IgD-negative memory B cell (primary cell): ENCODE results near the gene NR1H2. TPM values are rescaled to one million over a fixed set of nuclear protein-coding genes. Genes with fewer than 3 reads are reported as not detected.

Experiments
- H3K27ac Mint-ChIP-seq, 3 donors: one replicate each; pipeline ENCODE4 v1.8.0; 2020 to 2022; ENCODE audit warnings: mild to moderate bottlenecking in 3 of 3, mixed read lengths in 3 of 3, moderate library complexity in 1 of 3
- H3K27me3 Mint-ChIP-seq: one replicate; pipeline ENCODE4 v1.8.0; 2021; ENCODE audit warnings: mixed read lengths
- H3K36me3 Mint-ChIP-seq: one replicate; pipeline ENCODE4 v1.8.0; 2020; ENCODE audit warnings: mild to moderate bottlenecking, mixed read lengths
- H3K4me1 Mint-ChIP-seq, 3 donors: one replicate each; pipeline ENCODE4 v1.8.0; 2020 to 2022; ENCODE audit warnings: mixed read lengths in 3 of 3, mild to moderate bottlenecking in 1 of 3
- H3K4me3 Mint-ChIP-seq, 4 donors: one replicate each; pipeline ENCODE4 v1.8.0; 2020 to 2022; ENCODE audit warnings: mild to moderate bottlenecking in 4 of 4, mixed read lengths in 4 of 4, moderate library complexity in 3 of 4
- H3K9me3 Mint-ChIP-seq, 3 donors: one replicate each; pipeline ENCODE4 v1.8.0; 2020 to 2021; ENCODE audit warnings: mixed read lengths in 3 of 3, mild to moderate bottlenecking in 1 of 3
- polyA plus RNA-seq: library from polyadenylated mRNA; unstranded; fragments of 300-500 nt; fragmentation: Illumina TruSeq; gene quantifications from one replicate; pipeline ENCODE4 v1.2.3, GENCODE V29; 2021

Gene NR1H2
- polyA plus RNA-seq, 1 donor from 2014 or later = 130 TPM

DNA sequence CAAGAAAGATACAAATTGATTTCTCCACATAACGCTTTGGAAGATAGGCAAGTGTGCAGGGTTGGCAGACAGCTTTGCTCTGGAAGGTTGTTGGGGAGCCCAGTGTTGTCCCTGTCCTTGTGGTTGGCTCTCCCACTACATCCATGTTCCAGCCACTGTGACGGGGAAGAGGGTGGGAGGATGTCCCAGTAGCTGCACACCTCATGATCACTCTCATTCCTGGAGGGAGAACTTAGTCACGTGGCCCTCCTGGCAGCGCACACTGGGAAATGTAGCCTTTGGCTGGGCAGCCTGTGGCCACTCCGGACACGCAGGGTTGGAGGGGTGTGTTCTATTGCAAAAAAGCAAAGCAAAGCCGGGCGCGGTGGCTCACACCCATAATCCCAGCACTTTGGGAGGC, 17.8 kb downstream of the NR1H2 start:
- H3K4me1 Mint-ChIP-seq = peaks cover 0 to 4% (median 4%) of the 10 kb centered on the region in 3 donors
- H3K4me3 Mint-ChIP-seq = no peak overlapping the region
- H3K36me3 Mint-ChIP-seq = peaks cover 8% of the 10 kb centered on the region
- peak overlapping the region in 1 of 3 donors; percentile 47 for H3K27ac Mint-ChIP-seq
- H3K27me3 Mint-ChIP-seq = no peaks in the 10 kb centered on the region
- H3K9me3 Mint-ChIP-seq = no peaks in the 10 kb centered on the region

DNA sequence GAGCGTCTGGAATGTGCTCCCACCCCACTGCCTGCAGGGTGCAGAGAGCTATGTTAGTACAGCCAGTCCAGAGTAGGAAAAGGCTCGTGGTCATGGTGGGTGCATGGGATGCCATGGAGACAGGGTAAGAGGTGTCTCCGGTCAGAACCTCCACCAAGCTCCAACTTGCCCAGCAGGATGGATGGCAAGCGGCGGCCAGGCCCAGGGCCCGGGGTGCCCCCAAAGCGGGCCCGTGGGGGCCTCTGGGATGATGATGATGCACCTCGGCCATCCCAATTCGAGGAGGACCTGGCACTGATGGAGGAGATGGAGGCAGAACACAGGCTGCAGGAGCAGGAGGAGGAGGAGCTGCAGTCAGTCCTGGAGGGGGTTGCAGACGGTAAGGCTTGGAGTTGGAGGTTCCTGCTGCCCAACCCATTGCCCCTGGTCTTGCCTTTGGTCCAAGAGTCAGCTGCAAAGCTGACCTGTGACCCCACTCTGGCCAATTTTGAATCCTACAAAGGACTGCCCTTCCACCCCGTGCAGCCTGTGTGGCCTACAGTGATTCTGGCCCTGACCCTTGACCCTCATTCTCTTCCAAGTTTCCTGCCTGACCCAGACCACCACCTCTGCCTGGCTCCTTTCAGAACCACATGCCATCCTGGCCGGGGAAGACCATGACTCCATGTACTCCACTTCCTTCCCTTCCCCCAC, 22.6 kb downstream of the NR1H2 start:
- no peaks in the 10 kb centered on the region for H3K9me3 Mint-ChIP-seq
- H3K36me3 Mint-ChIP-seq = peaks cover 5% of the 10 kb centered on the region
- no peak overlapping the region for H3K27ac Mint-ChIP-seq
- H3K4me3 Mint-ChIP-seq = no peak overlapping the region
- no peaks in the 10 kb centered on the region for H3K27me3 Mint-ChIP-seq
- peaks cover 0 to 5% (median 4%) of the 10 kb centered on the region in 3 donors for H3K4me1 Mint-ChIP-seq

DNA sequence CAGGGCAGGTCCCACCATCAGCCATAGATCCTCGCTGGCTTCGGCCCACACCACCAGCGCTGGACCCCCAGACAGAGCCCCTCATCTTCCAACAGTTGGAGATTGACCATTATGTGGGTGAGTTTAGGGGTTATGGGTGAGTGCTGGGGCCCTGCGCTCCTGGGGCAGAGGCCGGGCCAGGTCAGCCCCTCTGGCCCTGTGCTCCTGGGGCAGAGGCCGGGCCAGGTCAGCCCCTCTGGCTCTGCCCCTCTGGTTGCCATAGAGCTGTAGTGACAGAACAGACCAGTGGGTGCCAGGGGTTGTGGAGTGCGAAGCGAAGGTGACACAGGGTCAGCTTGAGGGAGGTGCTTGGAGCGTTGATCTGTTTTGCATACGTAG, 23.1 kb downstream of the NR1H2 start:
- no peaks in the 10 kb centered on the region for H3K9me3 Mint-ChIP-seq
- H3K4me3 Mint-ChIP-seq = no peak overlapping the region
- no peaks in the 10 kb centered on the region for H3K27me3 Mint-ChIP-seq
- H3K36me3 Mint-ChIP-seq = peaks cover 3% of the 10 kb centered on the region
- H3K4me1 Mint-ChIP-seq = peaks cover 0 to 5% (median 4%) of the 10 kb centered on the region in 3 donors
- H3K27ac Mint-ChIP-seq = peak overlapping the region in 1 of 3 donors; percentile 28

DNA sequence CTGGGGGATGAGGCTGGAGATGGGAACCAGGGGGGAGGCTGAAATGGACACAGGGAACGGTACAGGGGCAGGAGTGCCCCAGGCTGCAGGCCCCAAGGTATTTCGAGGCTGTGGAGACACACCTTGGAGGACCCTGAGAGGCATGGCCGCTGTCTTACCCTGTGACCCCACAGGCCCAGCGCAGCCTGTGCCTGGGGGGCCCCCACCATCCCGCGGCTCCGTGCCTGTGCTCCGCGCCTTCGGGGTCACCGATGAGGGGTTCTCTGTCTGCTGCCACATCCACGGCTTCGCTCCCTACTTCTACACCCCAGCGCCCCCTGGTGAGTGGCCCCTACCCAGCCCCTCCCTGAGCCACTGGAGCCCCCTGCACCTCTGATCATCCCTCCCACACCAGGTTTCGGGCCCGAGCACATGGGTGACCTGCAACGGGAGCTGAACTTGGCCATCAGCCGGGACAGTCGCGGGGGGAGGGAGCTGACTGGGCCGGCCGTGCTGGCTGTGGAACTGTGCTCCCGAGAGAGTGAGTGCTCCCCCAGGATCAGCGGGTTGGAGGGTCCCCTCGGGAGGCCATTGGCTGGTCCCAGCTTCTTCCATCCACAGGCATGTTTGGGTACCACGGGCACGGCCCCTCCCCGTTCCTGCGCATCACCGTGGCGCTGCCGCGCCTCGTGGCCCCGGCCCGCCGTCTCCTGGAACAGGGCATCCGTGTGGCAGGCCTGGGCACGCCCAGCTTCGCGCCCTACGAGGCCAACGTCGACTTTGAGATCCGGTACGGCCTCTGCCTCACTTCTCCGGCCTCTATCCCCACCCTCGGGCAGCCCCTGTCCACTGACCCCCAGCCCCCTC, 25.6 kb downstream of the NR1H2 start:
- Mint-ChIP-seq H3K4me1 (peaks cover 0 to 3% (median 3%) of the 10 kb centered on the region in 3 donors), H3K9me3 (no peaks in the 10 kb centered on the region), H3K4me3 (no peak overlapping the region), H3K36me3 (peaks cover 5% of the 10 kb centered on the region), H3K27ac (no peak overlapping the region), H3K27me3 (no peaks in the 10 kb centered on the region)

DNA sequence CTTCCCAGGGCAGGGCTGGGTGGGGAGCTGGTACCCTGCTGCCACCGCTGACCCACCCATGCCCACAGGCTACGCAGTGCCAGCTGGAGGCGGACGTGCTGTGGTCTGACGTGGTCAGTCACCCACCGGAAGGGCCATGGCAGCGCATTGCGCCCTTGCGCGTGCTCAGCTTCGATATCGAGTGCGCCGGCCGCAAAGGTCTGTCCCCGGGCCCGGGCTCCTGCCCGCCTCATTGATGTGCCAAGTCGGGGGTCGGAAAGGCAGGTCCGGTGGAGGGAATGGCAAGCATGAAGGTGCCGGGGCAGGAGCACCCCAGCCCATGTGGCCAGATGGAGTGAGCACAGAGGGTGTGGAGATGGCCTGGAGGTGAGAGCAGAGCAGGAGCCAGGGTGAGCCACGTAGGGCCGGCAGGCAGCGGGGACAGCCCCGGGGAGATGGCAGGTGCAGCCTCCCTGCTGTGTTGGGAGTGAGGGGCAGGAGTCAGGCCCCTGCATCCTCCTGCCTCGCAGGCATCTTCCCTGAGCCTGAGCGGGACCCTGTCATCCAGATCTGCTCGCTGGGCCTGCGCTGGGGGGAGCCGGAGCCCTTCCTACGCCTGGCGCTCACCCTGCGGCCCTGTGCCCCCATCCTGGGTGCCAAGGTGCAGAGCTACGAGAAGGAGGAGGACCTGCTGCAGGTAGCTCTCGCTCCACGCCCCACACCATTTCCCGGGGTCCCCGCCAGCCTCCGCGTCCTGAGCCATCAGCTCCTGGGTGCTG, 26.5 kb downstream of the NR1H2 start:
- no peak overlapping the region for H3K4me3 Mint-ChIP-seq
- H3K4me1 Mint-ChIP-seq = peaks cover 0 to 3% (median 1%) of the 10 kb centered on the region in 3 donors
- no peaks in the 10 kb centered on the region for H3K27me3 Mint-ChIP-seq
- no peak overlapping the region for H3K27ac Mint-ChIP-seq
- H3K36me3 Mint-ChIP-seq = peaks cover 5% of the 10 kb centered on the region
- H3K9me3 Mint-ChIP-seq = no peaks in the 10 kb centered on the region

DNA sequence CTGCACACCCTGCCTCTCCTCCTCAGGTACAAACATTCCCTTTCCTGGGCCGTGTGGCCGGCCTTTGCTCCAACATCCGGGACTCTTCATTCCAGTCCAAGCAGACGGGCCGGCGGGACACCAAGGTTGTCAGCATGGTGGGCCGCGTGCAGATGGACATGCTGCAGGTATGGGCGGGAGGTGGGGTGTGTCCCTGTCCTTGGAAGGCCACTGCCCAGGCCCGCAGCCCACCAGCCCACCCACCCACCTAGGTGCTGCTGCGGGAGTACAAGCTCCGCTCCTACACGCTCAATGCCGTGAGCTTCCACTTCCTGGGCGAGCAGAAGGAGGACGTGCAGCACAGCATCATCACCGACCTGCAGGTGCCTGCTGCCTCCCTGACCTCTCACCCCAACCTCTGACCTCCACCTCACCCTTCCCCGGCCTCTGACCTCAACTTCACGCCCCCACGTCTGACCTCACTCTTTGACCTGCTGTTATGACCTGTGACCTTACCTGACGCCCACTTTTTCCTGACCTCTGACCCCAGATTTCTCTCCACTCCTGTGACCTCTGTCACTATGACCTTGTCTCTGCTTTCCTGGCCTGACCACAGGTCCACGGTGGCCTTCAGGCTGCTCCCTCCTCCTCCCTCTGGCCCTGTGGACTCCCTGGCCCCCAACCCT, 30.0 kb downstream of the NR1H2 start:
- H3K4me1 Mint-ChIP-seq = peaks cover 0 to 2% (median 0%) of the 10 kb centered on the region in 3 donors
- no peak overlapping the region for H3K4me3 Mint-ChIP-seq
- H3K9me3 Mint-ChIP-seq = no peaks in the 10 kb centered on the region
- peaks cover 7% of the 10 kb centered on the region for H3K36me3 Mint-ChIP-seq
- no peak overlapping the region for H3K27ac Mint-ChIP-seq
- H3K27me3 Mint-ChIP-seq = no peaks in the 10 kb centered on the region

DNA sequence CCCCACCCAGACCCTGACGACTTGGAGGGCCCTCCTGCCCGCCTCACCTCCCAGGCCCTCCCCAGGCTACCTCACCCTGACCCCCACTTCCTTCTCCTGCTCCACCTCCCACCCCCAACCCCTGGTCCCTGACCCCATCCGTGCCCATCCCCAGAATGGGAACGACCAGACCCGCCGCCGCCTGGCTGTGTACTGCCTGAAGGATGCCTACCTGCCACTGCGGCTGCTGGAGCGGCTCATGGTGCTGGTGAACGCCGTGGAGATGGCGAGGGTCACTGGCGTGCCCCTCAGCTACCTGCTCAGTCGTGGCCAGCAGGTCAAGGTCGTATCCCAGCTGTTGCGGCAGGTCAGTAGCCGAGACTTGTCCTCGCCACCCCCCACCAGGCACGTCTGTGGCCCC, 30.6 kb downstream of the NR1H2 start:
- no peak overlapping the region for H3K4me3 Mint-ChIP-seq
- H3K27ac Mint-ChIP-seq = no peak overlapping the region

DNA sequence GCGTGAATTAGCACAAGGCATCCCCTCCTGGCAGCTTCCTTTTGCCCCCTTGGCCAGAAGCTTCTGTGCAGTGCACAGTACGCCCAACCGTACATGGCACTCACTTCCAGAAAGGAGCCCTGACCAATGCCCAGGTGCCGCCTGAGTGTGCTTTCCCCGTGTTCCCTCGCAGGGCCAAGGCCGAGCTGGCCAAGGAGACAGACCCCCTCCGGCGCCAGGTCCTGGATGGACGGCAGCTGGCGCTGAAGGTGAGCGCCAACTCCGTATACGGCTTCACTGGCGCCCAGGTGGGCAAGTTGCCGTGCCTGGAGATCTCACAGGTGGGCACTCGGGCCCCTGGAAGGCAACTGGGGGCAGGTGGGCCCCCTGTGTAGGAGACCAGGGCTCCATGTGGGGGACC, 33.1 kb downstream of the NR1H2 start:
- peaks cover 4% of the 10 kb centered on the region for H3K36me3 Mint-ChIP-seq
- no peaks in the 10 kb centered on the region for H3K27me3 Mint-ChIP-seq
- H3K9me3 Mint-ChIP-seq = no peaks in the 10 kb centered on the region
- H3K4me1 Mint-ChIP-seq = peaks cover under 1 to 2% (median 1%) of the 10 kb centered on the region in 3 donors
- peak overlapping the region in 1 of 3 donors; percentile 70 for H3K27ac Mint-ChIP-seq
- H3K4me3 Mint-ChIP-seq = no peak overlapping the region

More for the DNA sequence above, 30.6 kb downstream of the NR1H2 start:
- peaks cover 7% of the 10 kb centered on the region for H3K36me3 Mint-ChIP-seq
- no peaks in the 10 kb centered on the region for H3K27me3 Mint-ChIP-seq
- H3K9me3 Mint-ChIP-seq = no peaks in the 10 kb centered on the region
- H3K4me1 Mint-ChIP-seq = peaks cover 0 to 2% (median 0%) of the 10 kb centered on the region in 3 donors

DNA sequence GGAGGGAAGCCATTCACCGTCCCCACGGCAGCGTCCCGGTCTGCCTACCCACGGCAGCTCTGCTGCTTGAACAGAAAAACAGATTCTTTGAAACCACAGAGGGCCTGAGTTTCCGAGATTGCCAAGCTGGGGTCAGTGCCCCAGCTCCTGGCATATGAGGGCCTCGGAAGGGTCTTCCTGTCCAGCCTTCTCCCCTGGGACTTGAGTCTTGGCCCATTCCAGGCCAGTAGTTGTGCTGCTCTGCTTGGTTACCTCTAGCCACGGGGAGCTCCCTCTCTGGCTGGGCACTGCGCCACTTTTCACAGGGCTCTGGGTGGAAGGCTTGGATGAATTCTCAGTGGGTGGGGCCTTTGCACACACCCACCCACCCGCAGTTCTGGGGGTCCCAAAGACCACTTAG, 33.9 kb downstream of the NR1H2 start:
- H3K4me1 Mint-ChIP-seq = peaks cover 6 to 8% (median 7%) of the 10 kb centered on the region in 3 donors
- H3K36me3 Mint-ChIP-seq = peaks cover 4% of the 10 kb centered on the region
- H3K27me3 Mint-ChIP-seq = no peaks in the 10 kb centered on the region
- no peaks in the 10 kb centered on the region for H3K9me3 Mint-ChIP-seq
- peak overlapping the region in 1 of 4 donors; percentile 23 for H3K4me3 Mint-ChIP-seq
- H3K27ac Mint-ChIP-seq = peak overlapping the region in 2 of 3 donors; percentile 13 to 70

DNA sequence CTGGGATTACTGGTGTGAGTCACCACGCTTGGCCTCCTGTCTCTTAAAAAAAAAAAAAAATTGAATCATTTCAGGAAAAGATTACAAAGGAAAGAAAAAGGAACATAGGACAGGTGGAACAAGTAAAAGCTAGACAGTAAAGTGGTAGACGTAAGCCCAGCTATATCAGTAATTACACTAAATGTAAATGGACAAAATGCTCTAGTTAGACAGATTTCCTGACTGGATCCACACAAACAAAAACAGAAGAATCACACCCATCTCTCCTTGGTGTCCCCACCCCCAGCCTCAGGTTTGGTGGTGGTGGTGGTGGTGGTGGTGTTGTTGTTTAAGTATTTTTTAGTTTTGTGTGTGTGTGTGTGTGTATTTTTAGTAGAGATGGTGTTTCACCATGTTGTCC, 36.2 kb downstream of the NR1H2 start:
- Mint-ChIP-seq H3K27me3 (no peaks in the 10 kb centered on the region), H3K4me3 (peak overlapping the region in 1 of 4 donors; percentile 56), H3K36me3 (peaks cover 2% of the 10 kb centered on the region), H3K4me1 (peaks cover 8 to 13% (median 8%) of the 10 kb centered on the region in 3 donors), H3K27ac (peak overlapping the region in 1 of 3 donors; percentile 62), H3K9me3 (no peaks in the 10 kb centered on the region)

DNA sequence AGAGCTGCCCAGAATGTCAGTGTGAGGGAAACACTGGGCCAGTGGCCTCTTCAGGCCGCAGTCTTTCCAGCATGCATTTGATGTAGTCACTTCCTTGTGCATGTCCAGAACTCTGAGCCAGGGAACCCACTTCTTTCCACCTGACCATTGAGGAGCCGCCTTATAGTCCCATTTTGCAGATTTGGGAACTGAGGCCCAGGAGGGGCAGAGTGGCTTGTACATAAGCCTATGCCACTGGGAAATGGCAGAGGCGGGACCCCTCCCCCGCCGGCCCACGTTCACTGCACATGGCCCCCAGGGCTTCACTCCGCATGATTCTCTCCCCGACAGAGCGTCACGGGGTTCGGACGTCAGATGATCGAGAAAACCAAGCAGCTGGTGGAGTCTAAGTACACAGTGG, 36.8 kb downstream of the NR1H2 start:
- H3K27me3 Mint-ChIP-seq = no peaks in the 10 kb centered on the region
- peak overlapping the region in 1 of 3 donors; percentile 62 for H3K27ac Mint-ChIP-seq
- no peaks in the 10 kb centered on the region for H3K9me3 Mint-ChIP-seq
- peaks cover 2% of the 10 kb centered on the region for H3K36me3 Mint-ChIP-seq
- peaks cover 8 to 13% (median 8%) of the 10 kb centered on the region in 3 donors for H3K4me1 Mint-ChIP-seq
- peak overlapping the region in 1 of 4 donors; percentile 56 for H3K4me3 Mint-ChIP-seq

DNA sequence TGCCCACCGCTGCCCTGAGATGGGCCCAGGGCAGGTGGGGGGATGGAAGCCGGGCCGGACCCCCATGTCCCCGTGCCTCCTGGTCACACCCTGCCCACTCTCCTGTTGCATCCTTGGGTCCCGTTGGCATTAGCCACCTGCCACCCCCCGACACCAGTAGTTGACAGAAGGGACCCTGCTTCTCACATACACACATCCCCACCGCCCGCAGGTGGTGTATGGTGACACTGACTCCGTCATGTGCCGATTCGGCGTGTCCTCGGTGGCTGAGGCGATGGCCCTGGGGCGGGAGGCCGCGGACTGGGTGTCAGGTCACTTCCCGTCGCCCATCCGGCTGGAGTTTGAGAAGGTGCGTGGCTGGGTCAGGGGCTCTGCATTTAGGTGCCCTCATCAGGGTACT, 37.3 kb downstream of the NR1H2 start:
- H3K4me3 Mint-ChIP-seq = peak overlapping the region in 1 of 4 donors; percentile 56
- peak overlapping the region in 1 of 3 donors; percentile 62 for H3K27ac Mint-ChIP-seq
- peaks cover 8 to 14% (median 8%) of the 10 kb centered on the region in 3 donors for H3K4me1 Mint-ChIP-seq
- H3K27me3 Mint-ChIP-seq = no peaks in the 10 kb centered on the region
- peaks cover 2% of the 10 kb centered on the region for H3K36me3 Mint-ChIP-seq
- no peaks in the 10 kb centered on the region for H3K9me3 Mint-ChIP-seq

DNA sequence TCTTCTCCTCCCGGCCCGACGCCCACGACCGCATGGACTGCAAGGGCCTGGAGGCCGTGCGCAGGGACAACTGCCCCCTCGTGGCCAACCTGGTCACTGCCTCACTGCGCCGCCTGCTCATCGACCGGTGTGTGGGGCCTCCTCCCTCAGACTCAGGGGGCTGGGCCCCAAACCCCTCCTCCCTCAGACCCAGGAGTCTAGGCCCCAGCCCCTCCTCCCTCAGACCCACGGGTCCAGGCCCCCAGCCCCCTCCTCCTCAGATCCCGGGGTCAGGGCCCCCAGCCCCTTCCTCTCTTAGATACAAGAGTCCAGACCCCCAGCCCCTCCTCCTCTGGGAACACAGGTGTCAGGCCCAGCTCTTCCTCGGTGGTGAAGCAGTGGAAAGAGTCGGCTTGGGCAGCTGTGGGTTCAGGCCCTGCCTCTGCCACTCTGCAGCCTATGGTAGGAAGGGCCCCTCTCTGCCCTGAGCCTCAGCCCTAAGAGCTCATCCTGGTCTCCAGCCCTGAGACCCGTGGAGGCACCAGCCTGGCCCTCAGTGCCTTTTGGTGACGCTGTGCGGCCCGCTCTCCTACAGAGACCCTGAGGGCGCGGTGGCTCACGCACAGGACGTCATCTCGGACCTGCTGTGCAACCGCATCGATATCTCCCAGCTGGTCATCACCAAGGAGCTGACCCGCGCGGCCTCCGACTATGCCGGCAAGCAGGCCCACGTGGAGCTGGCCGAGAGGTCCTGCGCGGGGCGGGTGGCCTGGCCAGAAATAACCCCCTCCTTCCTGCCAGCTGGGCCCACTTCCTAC, 38.8 kb downstream of the NR1H2 start:
- H3K4me1 Mint-ChIP-seq = peaks cover 10 to 16% (median 11%) of the 10 kb centered on the region in 3 donors
- no peaks in the 10 kb centered on the region for H3K9me3 Mint-ChIP-seq
- H3K4me3 Mint-ChIP-seq = peak overlapping the region; percentile 70 to 93 (median 85)
- peaks cover 7% of the 10 kb centered on the region for H3K36me3 Mint-ChIP-seq
- H3K27me3 Mint-ChIP-seq = no peaks in the 10 kb centered on the region
- H3K27ac Mint-ChIP-seq = peak overlapping the region; percentile 96 to 98 (median 96)

DNA sequence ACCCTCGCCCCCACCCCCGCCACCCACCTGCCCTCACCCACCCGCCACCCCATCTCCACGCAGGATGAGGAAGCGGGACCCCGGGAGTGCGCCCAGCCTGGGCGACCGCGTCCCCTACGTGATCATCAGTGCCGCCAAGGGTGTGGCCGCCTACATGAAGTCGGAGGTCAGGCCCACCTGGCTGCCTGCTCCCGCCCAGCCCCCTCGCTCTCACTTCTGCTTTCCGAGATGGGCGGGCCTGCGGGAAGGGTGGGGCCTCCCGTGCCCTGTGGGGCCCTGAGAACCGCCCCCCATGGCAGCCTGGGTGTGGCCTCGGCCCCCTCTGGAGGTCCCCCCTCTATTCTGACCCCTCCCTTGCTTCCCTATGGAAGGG, 39.4 kb downstream of the NR1H2 start:
- Mint-ChIP-seq H3K4me3 (peak overlapping the region; percentile 70 to 93 (median 85)), H3K27ac (peak overlapping the region; percentile 96 to 98 (median 96)), H3K36me3 (peaks cover 12% of the 10 kb centered on the region), H3K27me3 (no peaks in the 10 kb centered on the region), H3K9me3 (no peaks in the 10 kb centered on the region), H3K4me1 (peaks cover 14 to 19% (median 15%) of the 10 kb centered on the region in 3 donors)
